H1 (cell line): ENCODE data around the gene GJB1. TPM values are rescaled to one million over a fixed set of nuclear protein-coding genes. Genes with fewer than 3 reads are reported as not detected.

Experiments
- CTCF ChIA-PET: fragments of 300-600 bp; sonication (Branson Sonifier 250); formaldehyde crosslinking; loops from one replicate; lab custom pipeline; 2021; ENCODE audit not compliant: partially characterized antibody; lab: Charles Lee
- POLR2A ChIA-PET: fragments of 300-600 bp; sonication (Branson Sonifier 250); formaldehyde crosslinking; loops from one replicate; lab custom pipeline; 2021; ENCODE audit warnings: inconsistent platforms; ENCODE audit not compliant: partially characterized antibody; lab: Charles Lee
- DNase-seq, 2 experiments: peaks; one replicate each; pipeline versions ENCODE4 v3.0.0 to v3.0.0-alpha.2; 2010 to 2022; ENCODE audit warnings: low spot score in 2 of 2, low read depth in 1 of 2, mixed read lengths in 1 of 2
- FAIRE-seq: peaks from 2 replicates; lab custom pipeline; 2011; peaks lifted over from hg19 to GRCh38; lab: Jason Lieb, UNC
- H2AFZ ChIP-seq: 2 replicates; pipeline ENCODE4 v1.8.1; 2012; ENCODE audit warnings: low read length, inconsistent platforms
- H2AK5ac ChIP-seq: 2 replicates; pipeline ENCODE4 v1.6.1; 2013; ENCODE audit warnings: low read depth, low read length
- H2BK120ac ChIP-seq: replicated peaks from 2 replicates; pipeline ENCODE3; 2013; ENCODE audit warnings: low read depth, low read length, inconsistent platforms
- H2BK12ac ChIP-seq: 2 replicates; pipeline ENCODE4 v1.6.1; 2013; ENCODE audit warnings: low read depth, low read length
- H2BK15ac ChIP-seq: 2 replicates; pipeline ENCODE4 v1.6.1; 2013; ENCODE audit warnings: low read length
- H2BK20ac ChIP-seq: 2 replicates; pipeline ENCODE4 v1.6.1; 2013; ENCODE audit warnings: low read length
- H2BK5ac ChIP-seq: 2 replicates; pipeline ENCODE4 v1.6.1; 2013; ENCODE audit warnings: low read depth, low read length
- H3K14ac ChIP-seq: 2 replicates; pipeline ENCODE4 v1.6.1; 2013; ENCODE audit warnings: inconsistent platforms; ENCODE audit not compliant: insufficient read length
- H3K18ac ChIP-seq: 2 replicates; pipeline ENCODE4 v1.6.1; 2013; ENCODE audit warnings: low read length; ENCODE audit errors: extremely low read depth
- H3K23ac ChIP-seq: 2 replicates; pipeline ENCODE4 v1.6.1; 2013; ENCODE audit warnings: inconsistent platforms; ENCODE audit not compliant: insufficient read length
- H3K23me2 ChIP-seq: 2 replicates; pipeline ENCODE4 v1.6.1; 2013; ENCODE audit warnings: low read depth, low read length
- H3K27ac ChIP-seq: 2 replicates; pipeline ENCODE4 v1.6.1; 2011; ENCODE audit warnings: low read depth, low read length, inconsistent platforms
- H3K27me3 ChIP-seq, 4 experiments: replicated peaks in 1 of 4; 1 replicate in 1 of 4; 2 replicates in 3 of 4; pipeline versions ENCODE4 v1.6.1 to v1.8.1; 2011 to 2013; ENCODE audit warnings: low read length in 3 of 4, mild to moderate bottlenecking in 3 of 4, inconsistent platforms in 2 of 4, mixed read lengths in 2 of 4, moderate library complexity in 1 of 4; ENCODE audit not compliant: control insufficient read depth in 3 of 4, insufficient read depth in 3 of 4; ENCODE audit errors: extremely low read depth in 1 of 4
- H3K36me3 ChIP-seq, 4 experiments: 2 replicates each; pipeline versions ENCODE4 v1.6.1 to v1.8.1; 2011 to 2013; ENCODE audit warnings: mild to moderate bottlenecking in 4 of 4, low read length in 3 of 4, moderate library complexity in 2 of 4, control low read depth in 1 of 4, inconsistent platforms in 1 of 4; ENCODE audit not compliant: insufficient read depth in 4 of 4, control insufficient read depth in 2 of 4
- H3K4ac ChIP-seq: replicated peaks from 2 replicates; pipeline ENCODE3; 2013; ENCODE audit warnings: low read length, low read depth, mixed read lengths, inconsistent platforms; ENCODE audit not compliant: insufficient read length
- H3K4me1 ChIP-seq, 4 experiments: replicated peaks in 1 of 4; 1 replicate in 1 of 4; 2 replicates in 3 of 4; pipeline versions ENCODE4 v1.6.1 to v1.8.1; 2011 to 2013; ENCODE audit warnings: low read length in 3 of 4, inconsistent platforms in 2 of 4, mixed read lengths in 1 of 4; ENCODE audit not compliant: insufficient read depth in 4 of 4, control insufficient read depth in 3 of 4
- H3K4me2 ChIP-seq, 2 experiments: 2 replicates each; pipeline versions ENCODE4 v1.6.1 to v1.8.1; 2011 to 2013; ENCODE audit warnings: low read depth in 2 of 2, low read length in 2 of 2, control low read depth in 1 of 2, inconsistent platforms in 1 of 2, mild to moderate bottlenecking in 1 of 2; ENCODE audit not compliant: insufficient read depth in 1 of 2
- H3K4me3 ChIP-seq, 4 experiments: fragments of 200-600, 300-600 bp in 1 of 4; sonication (generic), shearing (Covaris generic), sonication (Bioruptor Twin) in 1 of 4; 2 replicates each; pipeline versions ENCODE4 v1.5.1 to v1.8.1; 2011 to 2016; ENCODE audit warnings: low read length in 4 of 4, low read depth in 3 of 4, control low read depth in 2 of 4, inconsistent platforms in 2 of 4, mild to moderate bottlenecking in 2 of 4, mixed read lengths in 1 of 4, moderate library complexity in 1 of 4; ENCODE audit not compliant: insufficient read depth in 2 of 4; ENCODE audit errors: extremely low read depth in 1 of 4
- H3K56ac ChIP-seq: replicated peaks from 2 replicates; pipeline ENCODE3; 2013; ENCODE audit warnings: low read depth, mild to moderate bottlenecking, mixed read lengths, low read length, inconsistent platforms; ENCODE audit not compliant: insufficient read length
- H3K79me1 ChIP-seq: 2 replicates; pipeline ENCODE4 v1.6.1; 2013; ENCODE audit warnings: low read depth, low read length, control low read depth
- H3K79me2 ChIP-seq, 2 experiments: 2 replicates each; pipeline versions ENCODE4 v1.6.1 to v1.8.1; 2012 to 2013; ENCODE audit warnings: low read length in 2 of 2, mild to moderate bottlenecking in 2 of 2, inconsistent platforms in 1 of 2; ENCODE audit not compliant: insufficient read depth in 2 of 2, control insufficient read depth in 1 of 2
- H3K9ac ChIP-seq, 4 experiments: replicated peaks in 1 of 4; 1 replicate in 1 of 4; 2 replicates in 3 of 4; pipeline versions ENCODE4 v1.6.1 to v1.8.1; 2011 to 2013; ENCODE audit warnings: low read depth in 3 of 4, low read length in 3 of 4, control low read depth in 2 of 4, mild to moderate bottlenecking in 2 of 4, moderate library complexity in 2 of 4, inconsistent platforms in 1 of 4; ENCODE audit errors: extremely low read depth in 1 of 4
- H3K9me3 ChIP-seq, 2 experiments: 2 replicates each; pipeline versions ENCODE4 v1.6.1 to v1.8.1; 2012 to 2013; ENCODE audit warnings: mild to moderate bottlenecking in 2 of 2, moderate library complexity in 2 of 2, control low read depth in 1 of 2, inconsistent platforms in 1 of 2, low read depth in 1 of 2, low read length in 1 of 2, mixed read lengths in 1 of 2; ENCODE audit not compliant: insufficient read depth in 2 of 2
- H4K20me1 ChIP-seq, 2 experiments: replicated peaks in 1 of 2; 2 replicates each; pipeline versions ENCODE3 to v1.8.1; 2011 to 2013; ENCODE audit warnings: inconsistent platforms in 2 of 2, low read length in 2 of 2, mild to moderate bottlenecking in 1 of 2; ENCODE audit not compliant: insufficient read depth in 2 of 2, control insufficient read depth in 1 of 2
- H4K5ac ChIP-seq: 2 replicates; pipeline ENCODE4 v1.6.1; 2013; ENCODE audit warnings: low read length, low read depth, mixed read lengths, inconsistent platforms; ENCODE audit not compliant: insufficient read length
- H4K8ac ChIP-seq: 2 replicates; pipeline ENCODE4 v1.8.0; 2013; ENCODE audit warnings: mild to moderate bottlenecking, moderate library complexity, low read length, inconsistent platforms; ENCODE audit not compliant: insufficient read depth; ENCODE audit errors: extremely low read depth
- H4K91ac ChIP-seq: replicated peaks from 2 replicates; pipeline ENCODE3; 2013; ENCODE audit warnings: low read length, mixed read lengths, inconsistent platforms; ENCODE audit not compliant: insufficient read length
- JUND ChIP-seq: IDR thresholded peaks from 2 replicates; pipeline ENCODE4 v1.6.1; 2011; ENCODE audit warnings: mild to moderate bottlenecking, improper control_type of control experiment, low read length
- WGBS, 2 experiments: shearing (Covaris generic) in 1 of 2; methylation state at CpG; one replicate each; pipeline versions ENCODE4 v1.1.6 to v1.1.7; 2013 to 2015; ENCODE audit warnings: low lambda C conversion rate in 2 of 2, mixed read lengths in 2 of 2, inconsistent platforms in 1 of 2, low coverage in 1 of 2, missing lambda C conversion rate in 1 of 2; ENCODE audit not compliant: insufficient replicate concordance in 2 of 2, insufficient coverage in 1 of 2, insufficient read length in 1 of 2; ENCODE audit errors: extremely low coverage in 1 of 2, missing lambda C conversion rate in 1 of 2; 5-methylcytosine and 5-hydroxymethylcytosine counted together
- polyA plus RNA-seq, 7 experiments: library from polyadenylated mRNA; depleted of rRNA in 3 of 7; stranded (reverse) in 5 of 7; unstranded in 2 of 7; fragments of >200 nt in 5 of 7; fragments of 200-250 nt in 2 of 7; gene quantifications; 1 replicate in 5 of 7; 2 replicates in 1 of 7; 4 replicates in 1 of 7; pipeline versions ENCODE4 v1.2.1 to v1.2.3, GENCODE V29; 2011 to 2013; ENCODE audit warnings: missing spikeins in 2 of 7, mixed read lengths in 2 of 7
- total RNA-seq: library from RNA; stranded (reverse); fragmentation: NEBNext Ultra II Directional; extraction: Animal tissue kit (Norgen Biotek cat#: 25700); gene quantifications from 2 replicates; pipeline ENCODE4 v1.2.1, GENCODE V29; 2021

Gene GJB1
- total and polyA plus RNA-seq, 2 of the 8 experiments (the other 6 are each of a cell fraction or from before 2014, with no cell fraction given), result 0.14 TPM; not detected in 1

GRCh38 chrX:71212536-71212935 lies 10.5 kb upstream of the GJB1 start:
- no peak overlapping the region for H3K9ac ChIP-seq
- no peak overlapping the region for H3K18ac ChIP-seq
- no peak overlapping the region for H2BK5ac ChIP-seq
- no peaks in the 10 kb centered on the region for H3K79me2 ChIP-seq
- TF ChIP-seq JUND, result no peak
- H2AFZ ChIP-seq, result no peak overlapping the region
- H4K91ac ChIP-seq, result no peak overlapping the region
- H3K56ac ChIP-seq, result no peak overlapping the region
- no peak overlapping the region for H3K4me3 ChIP-seq
- 70% methylated on average over 5 of the region's 5 CpGs; no CpG with 5 or more reads in 1 of the 2 experiments for WGBS, 2 experiments
- H3K36me3 ChIP-seq, result no peaks in the 10 kb centered on the region
- no peaks in the 10 kb centered on the region for H3K23me2 ChIP-seq
- H3K4me1 ChIP-seq, result peaks cover 0 to 3% (median 0%) of the 10 kb centered on the region in 4 experiments; a peak in 3 of 7 replicates
- no peak overlapping the region for H3K27ac ChIP-seq
- H3K9me3 ChIP-seq, result no peaks in the 10 kb centered on the region
- H4K20me1 ChIP-seq, result no peaks in the 10 kb centered on the region
- H2BK20ac ChIP-seq, result no peak overlapping the region
- no peak overlapping the region for H3K14ac ChIP-seq
- H3K79me1 ChIP-seq, result no peaks in the 10 kb centered on the region
- H2BK12ac ChIP-seq, result no peak overlapping the region
- no peak overlapping the region for H3K23ac ChIP-seq
- H4K8ac ChIP-seq, result no peak overlapping the region
- H2AK5ac ChIP-seq, result no peak overlapping the region
- DNase-seq, result no peak
- no peak overlapping the region for H3K4me2 ChIP-seq
- FAIRE-seq, result no peak
- POLR2A ChIA-PET, result interaction anchor here (1.0 to 1.6 kb wide), 3 partner anchors 11 to 155 kb away, joined by 3 to 5 read pairs (median 4); partner anchors contain the start of gene GJB1
- no peaks in the 10 kb centered on the region for H3K27me3 ChIP-seq
- no peak overlapping the region for H2BK15ac ChIP-seq
- H3K4ac ChIP-seq, result no peak overlapping the region
- CTCF ChIA-PET, result no interaction called here
- H2BK120ac ChIP-seq, result no peak overlapping the region
- H4K5ac ChIP-seq, result no peak overlapping the region
